SH-SY5Y (cell line): ENCODE data around the gene ROBO2.

Experiments used
- GATA2 ChIP-seq: IDR thresholded peaks from 2 replicates; pipeline ENCODE4 v1.6.1; 2011; ENCODE audit warnings: mild to moderate bottlenecking, low read depth, low read length
- GATA3 ChIP-seq: IDR thresholded peaks from 2 replicates; pipeline ENCODE4 v1.6.1; 2011; ENCODE audit warnings: low read depth, mild to moderate bottlenecking, low read length, moderate library complexity

GRCh38 chr3:77500721-77501120, 460.8 kb downstream of the ROBO2 start:
- TF ChIP-seq GATA3 = no peak
- TF ChIP-seq GATA2 = no peak
